Left ventricle myocardium inferior (tissue), 1 donor: ENCODE data around the gene BSG. TPM values are rescaled to one million over a fixed set of nuclear protein-coding genes. Genes with fewer than 3 reads are reported as not detected.

Source experiments
- DNase-seq: peaks from one replicate; pipeline ENCODE4 v3.0.0-alpha.2; 2020
- H3K27ac ChIP-seq: fragments of 200-600 bp; replicated peaks from 2 replicates; pipeline ENCODE4 v1.8.0; 2021
- H3K27me3 ChIP-seq: fragments of 200-600 bp; 2 replicates; pipeline ENCODE4 v1.8.0; 2021; ENCODE audit warnings: low read depth
- H3K36me3 ChIP-seq: fragments of 200-600 bp; 2 replicates; pipeline ENCODE4 v1.8.0; 2021
- H3K4me1 ChIP-seq: fragments of 200-600 bp; 2 replicates; pipeline ENCODE4 v1.8.0; 2021
- H3K4me3 ChIP-seq: fragments of 200-600 bp; 2 replicates; pipeline ENCODE4 v1.8.0; 2021; ENCODE audit warnings: mild to moderate bottlenecking, moderate library complexity
- H3K9me3 ChIP-seq: fragments of 200-600 bp; replicated peaks from 2 replicates; pipeline ENCODE4 v1.8.0; 2021
- CTCF ChIP-seq: fragments of 200-600 bp; IDR thresholded peaks from 2 replicates; pipeline ENCODE4 v1.8.0; 2021; ENCODE audit warnings: antibody characterized with exemption, mild to moderate bottlenecking, borderline replicate concordance
- intact Hi-C: fragments of 100-400 bp; cut with micrococcal nuclease; formaldehyde crosslinking; loops from one replicate; pipeline ENCODE4 v1.11.0; 2022
- total RNA-seq: library from RNA; stranded (reverse); fragmentation: NEBNext Ultra II Directional; extraction: Animal tissue kit (Norgen Biotek cat#: 25700); gene quantifications from one replicate; pipeline ENCODE4 v1.2.1, GENCODE V29; 2021
- donor health status: DM: no; HTN: yes; CAD: no; lungs with severe emphysema.

Gene BSG
- total RNA-seq, 1 donor from 2014 or later = 1,533 TPM

- peaks cover 16% of the 10 kb centered on the region for H3K27me3 ChIP-seq
- peaks cover 32% of the 10 kb centered on the region for H3K4me1 ChIP-seq
- TF ChIP-seq CTCF = no peak
- H3K27ac ChIP-seq = peak overlapping the region; percentile 67
- no peaks in the 10 kb centered on the region for H3K9me3 ChIP-seq
- H3K4me3 ChIP-seq = peak overlapping the region; percentile 50
- no peaks in the 10 kb centered on the region for H3K36me3 ChIP-seq
- DNase-seq = no peak
- intact Hi-C loops = no loop called here
Observed at GRCh38 chr19:611481-611868, 39.1 kb downstream of the BSG start.

GRCh38 chr19:612941-613340 is 40.5 kb downstream of the BSG start:
- Histone ChIP-seq H3K36me3 (peaks cover 12% of the 10 kb centered on the region), H3K4me3 (no peak overlapping the region), H3K4me1 (peaks cover 33% of the 10 kb centered on the region), H3K9me3 (no peaks in the 10 kb centered on the region), H3K27ac (no peak overlapping the region), H3K27me3 (peaks cover 24% of the 10 kb centered on the region)
- intact Hi-C loops = no loop called here
- no peak for TF ChIP-seq CTCF
- no peak for DNase-seq

GRCh38 chr19:613732-614567 is 41.6 kb downstream of the BSG start:
- no peak for DNase-seq
- intact Hi-C loops = no loop called here
- Histone ChIP-seq H3K4me3 (no peak overlapping the region), H3K9me3 (no peaks in the 10 kb centered on the region), H3K4me1 (peaks cover 27% of the 10 kb centered on the region), H3K27ac (no peak overlapping the region), H3K27me3 (peaks cover 24% of the 10 kb centered on the region), H3K36me3 (peaks cover 22% of the 10 kb centered on the region)
- no peak for TF ChIP-seq CTCF

GRCh38 chr19:615619-616018 is 43.2 kb downstream of the BSG start:
- TF ChIP-seq CTCF = no peak
- H3K27me3 ChIP-seq = peaks cover 24% of the 10 kb centered on the region
- H3K36me3 ChIP-seq = peaks cover 38% of the 10 kb centered on the region
- DNase-seq = no peak
- no peaks in the 10 kb centered on the region for H3K9me3 ChIP-seq
- no peak overlapping the region for H3K4me3 ChIP-seq
- intact Hi-C loops = no loop called here
- no peak overlapping the region for H3K27ac ChIP-seq
- peaks cover 13% of the 10 kb centered on the region for H3K4me1 ChIP-seq

GRCh38 chr19:616062-616700 is 43.8 kb downstream of the BSG start:
- no peak overlapping the region for H3K4me3 ChIP-seq
- no peak for TF ChIP-seq CTCF
- intact Hi-C loops = no loop called here

More at GRCh38 chr19:616062-616700, 43.8 kb downstream of the BSG start:
- H3K36me3 ChIP-seq = peaks cover 42% of the 10 kb centered on the region
- no peak overlapping the region for H3K27ac ChIP-seq
- DNase-seq = no peak
- peaks cover 24% of the 10 kb centered on the region for H3K27me3 ChIP-seq
- no peaks in the 10 kb centered on the region for H3K9me3 ChIP-seq
- peaks cover 7% of the 10 kb centered on the region for H3K4me1 ChIP-seq
